SK-N-SH treated with all-trans-retinoic acid at 6 μM for 48 hours (cell line): ENCODE measurements around the gene TPM1.

Experiments used
- BACH2 ChIP-seq: fragments of 250-450 bp; sonication (Bioruptor Pico); IDR thresholded peaks from 2 replicates; pipeline ENCODE4 v1.9.0; 2021; ENCODE audit warnings: mild to moderate bottlenecking, borderline replicate concordance
- CREB5 ChIP-seq: fragments of 250-450 bp; sonication (Bioruptor Pico); IDR thresholded peaks from 2 replicates; pipeline ENCODE4 v1.5.1; 2020; ENCODE audit warnings: low read depth, mild to moderate bottlenecking, moderate library complexity
- CSDC2 ChIP-seq: fragments of 250-450 bp; sonication (Bioruptor Pico); IDR thresholded peaks from 2 replicates; pipeline ENCODE4 v1.5.0; 2020; ENCODE audit warnings: mild to moderate bottlenecking, moderate library complexity
- CSRNP3 ChIP-seq: fragments of 250-450 bp; sonication (Bioruptor Pico); IDR thresholded peaks from 2 replicates; pipeline ENCODE4 v1.5.1; 2021; ENCODE audit warnings: mild to moderate bottlenecking, moderate library complexity
- ESRRG ChIP-seq: fragments of 250-450 bp; sonication (Bioruptor Pico); IDR thresholded peaks from 2 replicates; pipeline ENCODE4 v1.6.1; 2021; ENCODE audit warnings: mild to moderate bottlenecking
- ISL1 ChIP-seq: fragments of 250-450 bp; sonication (Bioruptor Pico); IDR thresholded peaks from 2 replicates; pipeline ENCODE4 v2.1.2; 2022; ENCODE audit warnings: mild to moderate bottlenecking, moderate library complexity
- PATZ1 ChIP-seq: fragments of 250-450 bp; sonication (Bioruptor Pico); IDR thresholded peaks from 2 replicates; pipeline ENCODE4 v1.8.0; 2020; ENCODE audit warnings: mild to moderate bottlenecking, moderate library complexity, borderline replicate concordance
- TCF4 ChIP-seq: fragments of 250-450 bp; sonication (Bioruptor Pico); IDR thresholded peaks from 2 replicates; pipeline ENCODE4 v1.8.0; 2021; ENCODE audit warnings: mild to moderate bottlenecking, moderate library complexity, borderline replicate concordance
- TSHZ2 ChIP-seq: fragments of 250-450 bp; sonication (Bioruptor Pico); IDR thresholded peaks from 2 replicates; pipeline ENCODE4 v1.5.0; 2020; ENCODE audit warnings: mild to moderate bottlenecking, moderate library complexity
- ZC3H10 ChIP-seq: fragments of 250-450 bp; sonication (Bioruptor Pico); IDR thresholded peaks from 2 replicates; pipeline ENCODE4 v1.5.1; 2021; ENCODE audit warnings: mild to moderate bottlenecking, moderate library complexity
- ZFP30 ChIP-seq: fragments of 450-650 bp; formaldehyde crosslinking; IDR thresholded peaks from 2 replicates; pipeline ENCODE4 v1.5.0; 2022; ENCODE audit warnings: mild to moderate bottlenecking, moderate library complexity
- ZNF565 ChIP-seq: fragments of 450-650 bp; formaldehyde crosslinking; conservative IDR thresholded peaks from 2 replicates; pipeline ENCODE4 v1.5.0; 2020; ENCODE audit warnings: low read depth, mild to moderate bottlenecking, moderate library complexity
- ZNF70 ChIP-seq: fragments of 450-650 bp; formaldehyde crosslinking; IDR thresholded peaks from 2 replicates; pipeline ENCODE4 v1.5.0; 2020; ENCODE audit warnings: mild to moderate bottlenecking, moderate library complexity
- ZNF8 ChIP-seq: fragments of 450-650 bp; formaldehyde crosslinking; IDR thresholded peaks from 2 replicates; pipeline ENCODE4 v1.5.0; 2020; ENCODE audit warnings: mild to moderate bottlenecking, moderate library complexity

- TF ChIP-seq ISL1 (CRISPR knock-in tag): no peak
- no peak for TF ChIP-seq PATZ1 (CRISPR knock-in tag)
- TF ChIP-seq CREB5 (CRISPR knock-in tag): no peak
- no peak for TF ChIP-seq ZNF565 (CRISPR knock-in tag)
- TF ChIP-seq ZC3H10 (CRISPR knock-in tag): no peak
- no peak for TF ChIP-seq ZFP30
- TF ChIP-seq ZNF70 (CRISPR knock-in tag): no peak
- TF ChIP-seq BACH2 (CRISPR knock-in tag): no peak
- no peak for TF ChIP-seq ZNF8 (CRISPR knock-in tag)
- TF ChIP-seq CSDC2: no peak
- TF ChIP-seq TSHZ2 (CRISPR knock-in tag): no peak
- TF ChIP-seq ESRRG (CRISPR knock-in tag): no peak
- TF ChIP-seq CSRNP3 (CRISPR knock-in tag): no peak
- TF ChIP-seq TCF4: no peak
Observed at GRCh38 chr15:63008333-63009049, 34.1 kb upstream of the TPM1 start.
